ENCODE data around the gene HEATR5B.

DNA sequence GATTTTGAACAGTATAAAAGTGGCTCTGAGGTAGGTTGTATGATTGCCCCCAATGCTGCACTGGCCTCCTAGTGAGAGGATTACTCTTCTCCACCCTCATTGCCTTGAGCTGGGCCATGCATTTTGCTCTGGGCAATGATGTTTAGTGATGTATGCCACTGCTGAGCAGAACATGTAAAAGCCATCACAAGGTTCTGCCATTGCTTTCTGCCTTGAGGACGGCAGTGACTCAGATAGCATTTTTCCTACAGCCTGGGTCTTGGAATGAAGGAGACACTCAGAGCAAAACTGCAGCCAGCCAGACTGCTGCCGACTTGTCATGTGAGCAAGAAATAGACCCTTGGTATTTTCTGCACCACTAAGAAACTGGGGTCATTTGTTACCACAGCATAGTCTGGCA is 27.8 kb upstream of the HEATR5B start:
- TF ChIP-seq, protein P1, sequence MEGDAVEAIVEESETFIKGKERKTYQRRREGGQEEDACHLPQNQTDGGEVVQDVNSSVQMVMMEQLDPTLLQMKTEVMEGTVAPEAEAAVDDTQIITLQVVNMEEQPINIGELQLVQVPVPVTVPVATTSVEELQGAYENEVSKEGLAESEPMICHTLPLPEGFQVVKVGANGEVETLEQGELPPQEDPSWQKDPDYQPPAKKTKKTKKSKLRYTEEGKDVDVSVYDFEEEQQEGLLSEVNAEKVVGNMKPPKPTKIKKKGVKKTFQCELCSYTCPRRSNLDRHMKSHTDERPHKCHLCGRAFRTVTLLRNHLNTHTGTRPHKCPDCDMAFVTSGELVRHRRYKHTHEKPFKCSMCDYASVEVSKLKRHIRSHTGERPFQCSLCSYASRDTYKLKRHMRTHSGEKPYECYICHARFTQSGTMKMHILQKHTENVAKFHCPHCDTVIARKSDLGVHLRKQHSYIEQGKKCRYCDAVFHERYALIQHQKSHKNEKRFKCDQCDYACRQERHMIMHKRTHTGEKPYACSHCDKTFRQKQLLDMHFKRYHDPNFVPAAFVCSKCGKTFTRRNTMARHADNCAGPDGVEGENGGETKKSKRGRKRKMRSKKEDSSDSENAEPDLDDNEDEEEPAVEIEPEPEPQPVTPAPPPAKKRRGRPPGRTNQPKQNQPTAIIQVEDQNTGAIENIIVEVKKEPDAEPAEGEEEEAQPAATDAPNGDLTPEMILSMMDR (IDR thresholded peaks at IDR 0.05): no peak
- no peak for TF ChIP-seq POLR2A (IDR thresholded peaks at IDR 0.05)
